ENCODE measurements around the gene HOXC13.
A peak's percentile ranks its signal among the peaks of the same experiment; 100 is the strongest.

HOXC13 gene

DNA sequence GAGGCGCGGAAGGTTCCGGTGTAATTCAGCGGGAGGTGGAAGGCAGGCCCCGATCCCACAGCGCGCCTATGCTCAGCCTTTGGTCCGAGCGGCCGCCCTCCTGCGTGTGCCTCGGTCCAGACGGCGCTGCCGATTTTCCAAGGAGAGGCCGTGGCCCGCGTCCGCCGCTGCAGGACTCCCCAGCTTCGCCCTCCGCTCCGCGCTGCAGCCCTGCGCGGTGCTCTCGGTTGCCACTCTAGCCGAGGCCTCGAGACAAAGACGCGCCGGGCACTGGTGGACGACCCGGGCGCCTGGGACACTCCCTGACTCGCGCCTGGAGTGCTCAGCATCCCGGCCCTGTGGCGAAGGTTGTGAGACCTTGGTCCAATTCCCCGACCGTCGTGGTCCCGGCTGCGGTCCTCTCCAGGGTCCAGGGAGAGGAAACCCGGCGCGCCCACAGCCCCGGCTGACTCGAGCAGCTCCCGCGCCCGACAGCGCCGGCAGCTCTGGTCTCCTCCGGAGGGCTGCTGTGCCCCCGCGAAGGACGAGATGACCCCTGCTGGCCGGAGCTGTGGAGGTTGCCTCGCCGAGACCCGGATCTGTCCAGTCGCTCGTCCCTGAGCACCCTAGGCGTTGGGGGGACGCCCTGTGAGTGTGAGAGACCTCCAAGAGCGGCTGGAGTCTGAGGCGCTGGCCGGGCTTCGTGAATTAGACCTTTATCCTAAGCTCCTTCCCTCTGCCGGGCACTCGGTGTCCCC, 22.6 kb downstream of the HOXC13 start:
- TF ChIP-seq FOXM1 (IDR thresholded peaks at IDR 0.05; ENCODE audit: borderline replicate concordance) (no peak), BHLHE40 (IDR thresholded peaks at IDR 0.05; ENCODE audit: borderline replicate concordance) (no peak), PKNOX1 (IDR thresholded peaks at IDR 0.05) (no peak), CTBP1 (IDR thresholded peaks at IDR 0.05; ENCODE audit: borderline replicate concordance) (no peak), SUZ12 (IDR thresholded peaks at IDR 0.05) (no peak), FOXA1 (IDR thresholded peaks at IDR 0.05) (no peak), ELF4 (IDR thresholded peaks at IDR 0.05) (no peak), HDGF (IDR thresholded peaks at IDR 0.05; ENCODE audit: borderline replicate concordance) (no peak), LEF1 (IDR thresholded peaks at IDR 0.05; ENCODE audit: borderline replicate concordance) (no peak), SP1 (IDR thresholded peaks at IDR 0.05) (no peak), TARDBP (IDR thresholded peaks at IDR 0.05) (no peak), ZNF384 (IDR thresholded peaks at IDR 0.05) (no peak), FOXK2 (IDR thresholded peaks at IDR 0.05) (no peak), L3MBTL2 (conservative IDR thresholded peaks at IDR 0.05) (no peak)
- ChIA-PET POLR2A (interaction anchor here (0.9 kb wide), 1 partner anchor 12 kb away, joined by 5 read pairs; the partner anchor contains the start of gene HOXC11), CTCF (interaction anchor here (1.0 to 1.1 kb wide), 2 partner anchors 8 to 10 kb away, joined by 3 read pairs; no protein-coding TSS in a partner anchor)
- no peak for DNase-seq (ENCODE audit: extremely low spot score)

- ChIA-PET CTCF (interaction anchor here (1.2 to 1.4 kb wide), 2 partner anchors 22 to 25 kb away, joined by 3 read pairs; partner anchors contain the start of gene HOXC10), POLR2A (interaction anchor here (0.7 to 2.1 kb wide), 11 partner anchors 8 to 286 kb away, joined by 3 to 11 read pairs (median 4); partner anchors contain the start of gene HOXC12)
- no peak for DNase-seq (ENCODE audit: extremely low spot score)
- TF ChIP-seq L3MBTL2 (conservative IDR thresholded peaks at IDR 0.05): no peak
- TF ChIP-seq TARDBP (IDR thresholded peaks at IDR 0.05): no peak
- TF ChIP-seq NFRKB (IDR thresholded peaks at IDR 0.05): no peak
- TF ChIP-seq LEF1 (IDR thresholded peaks at IDR 0.05; ENCODE audit: borderline replicate concordance): no peak
- TF ChIP-seq ELF4 (IDR thresholded peaks at IDR 0.05): no peak
- TF ChIP-seq CTBP1 (IDR thresholded peaks at IDR 0.05; ENCODE audit: borderline replicate concordance): no peak
- no peak for TF ChIP-seq SUZ12 (IDR thresholded peaks at IDR 0.05)
- TF ChIP-seq BHLHE40 (IDR thresholded peaks at IDR 0.05; ENCODE audit: borderline replicate concordance): no peak
- no peak for TF ChIP-seq HDGF (IDR thresholded peaks at IDR 0.05; ENCODE audit: borderline replicate concordance)
- no peak for TF ChIP-seq ZNF384 (IDR thresholded peaks at IDR 0.05)
- no peak for TF ChIP-seq SP1 (IDR thresholded peaks at IDR 0.05)
Measured at GRCh38 chr12:53963005-53963404, 24.4 kb downstream of the HOXC13 start.

DNA sequence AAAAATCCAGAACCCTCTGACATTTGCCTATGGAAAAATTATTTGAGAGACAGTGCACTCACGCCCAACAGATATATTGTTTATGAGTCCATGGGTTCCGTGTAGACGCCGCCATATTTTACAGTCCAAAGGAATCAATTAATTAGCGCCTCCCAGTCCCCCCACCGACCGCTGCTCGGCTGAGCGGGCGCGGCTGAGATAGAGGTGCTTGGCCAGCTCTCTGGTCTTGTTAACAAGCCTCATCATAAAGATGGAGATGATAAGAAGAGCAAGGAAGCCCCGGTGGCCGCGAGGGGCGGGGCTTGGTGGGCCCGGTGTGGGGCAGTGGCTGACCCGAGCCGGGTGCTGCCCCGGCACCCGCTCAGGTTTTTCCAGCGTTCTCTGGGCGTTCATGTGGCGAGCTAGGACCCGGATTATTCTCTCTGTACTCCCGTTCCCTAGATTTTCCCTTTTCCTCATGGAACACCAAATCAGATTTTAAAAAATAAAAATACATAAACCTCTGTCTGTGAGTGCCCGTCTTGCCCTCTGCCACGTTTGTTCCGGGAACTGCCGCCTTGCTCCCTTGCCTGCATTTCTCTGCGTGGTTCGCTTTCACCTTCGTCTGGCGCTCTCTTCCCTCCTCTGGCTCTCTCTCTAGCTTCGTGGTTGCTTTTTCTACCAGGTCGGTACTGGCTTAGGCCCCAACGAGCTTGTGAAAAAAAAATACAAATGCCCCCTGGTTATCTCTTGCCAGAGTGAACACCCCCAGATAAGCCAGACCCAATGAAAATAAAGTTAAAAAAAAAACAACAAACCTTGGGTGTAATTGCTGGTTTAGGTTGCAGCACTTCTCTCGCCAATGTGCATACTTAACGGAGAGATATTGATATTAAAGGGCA, 25.0 kb downstream of the HOXC13 start:
- peak; percentile 66 for TF ChIP-seq L3MBTL2 (conservative IDR thresholded peaks at IDR 0.05)
- no peak for TF ChIP-seq SP1 (IDR thresholded peaks at IDR 0.05)
- ChIA-PET CTCF (interaction anchor here (1.0 to 2.9 kb wide), 5 partner anchors 11 to 218 kb away, joined by 3 to 7 read pairs (median 3); partner anchors contain the start of genes HOXC10 and HOXC13), POLR2A (interaction anchor here (0.6 to 2.1 kb wide), 12 partner anchors 9 to 287 kb away, joined by 3 to 11 read pairs (median 4); partner anchors contain the start of genes HOXC10 and HOXC12)
- DNase-seq (ENCODE audit: extremely low spot score): peak; percentile 38

DNA sequence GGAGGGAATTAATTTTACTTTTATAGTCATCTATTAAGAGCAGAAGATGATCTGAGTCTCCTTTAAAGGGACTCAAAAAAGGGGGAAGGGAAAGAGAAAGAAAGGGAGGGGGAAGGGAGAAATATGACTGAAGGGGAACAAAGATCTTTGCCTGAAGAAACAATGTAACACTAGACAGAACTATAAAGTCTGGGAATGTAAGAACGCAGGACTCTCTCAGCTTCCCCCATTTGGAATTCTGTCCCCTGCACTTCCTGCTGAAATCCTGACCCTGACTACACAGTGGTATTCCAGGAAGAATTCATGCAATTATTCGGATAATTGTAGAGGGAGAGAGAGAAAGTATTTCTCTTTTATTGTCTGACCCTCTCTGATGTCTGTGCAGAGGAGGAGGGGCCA, 25.7 kb downstream of the HOXC13 start:
- TF ChIP-seq FOXK2 (IDR thresholded peaks at IDR 0.05) (no peak), SP1 (IDR thresholded peaks at IDR 0.05) (no peak), ZNF384 (IDR thresholded peaks at IDR 0.05) (no peak), SUZ12 (IDR thresholded peaks at IDR 0.05) (no peak), TARDBP (IDR thresholded peaks at IDR 0.05) (no peak), LEF1 (IDR thresholded peaks at IDR 0.05; ENCODE audit: borderline replicate concordance) (no peak), HDGF (IDR thresholded peaks at IDR 0.05; ENCODE audit: borderline replicate concordance) (no peak), CTBP1 (IDR thresholded peaks at IDR 0.05; ENCODE audit: borderline replicate concordance) (no peak; the same call in 1 of the 2 replicates), L3MBTL2 (conservative IDR thresholded peaks at IDR 0.05) (no peak), BHLHE40 (IDR thresholded peaks at IDR 0.05; ENCODE audit: borderline replicate concordance) (no peak), PKNOX1 (IDR thresholded peaks at IDR 0.05) (no peak), FOXM1 (IDR thresholded peaks at IDR 0.05; ENCODE audit: borderline replicate concordance) (no peak), NFRKB (IDR thresholded peaks at IDR 0.05) (no peak), FOXA1 (IDR thresholded peaks at IDR 0.05) (no peak)
- DNase-seq (ENCODE audit: extremely low spot score): no peak
- ChIA-PET CTCF (interaction anchor here (1.0 to 2.9 kb wide), 3 partner anchors 11 to 218 kb away, joined by 3 to 7 read pairs (median 4); partner anchors contain the start of gene HOXC13), POLR2A (interaction anchor here (0.6 to 2.1 kb wide), 9 partner anchors 10 to 287 kb away, joined by 3 to 11 read pairs (median 3); partner anchors contain the start of genes HOXC10, HOXC12 and HOXC8)

GRCh38 chr12:53965281-53966084, 26.9 kb downstream of the HOXC13 start:
- POLR2A ChIA-PET: interaction anchor here (0.7 to 1.4 kb wide), 7 partner anchors 9 to 43 kb away, joined by 3 to 4 read pairs (median 3); partner anchors contain the start of genes HOXC12 and HOXC8
- peak; percentile 28; the same call in 1 of the 2 replicates for TF ChIP-seq L3MBTL2 (conservative IDR thresholded peaks at IDR 0.05)
- TF ChIP-seq SUZ12 (IDR thresholded peaks at IDR 0.05): no peak
- 0 out of 2 replicates have a peak, but pooled peaks have one; percentile 8 for TF ChIP-seq CTBP1 (IDR thresholded peaks at IDR 0.05; ENCODE audit: borderline replicate concordance)
- TF ChIP-seq NFRKB (IDR thresholded peaks at IDR 0.05): no peak
- DNase-seq (ENCODE audit: extremely low spot score): peak; percentile 46
- CTCF ChIA-PET: interaction anchor here (0.9 to 2.9 kb wide), 2 partner anchors 12 to 13 kb away, joined by 3 to 7 read pairs; no protein-coding TSS in a partner anchor

Measured in HEK293T (cell line).